CD14-positive monocyte (primary cell): ENCODE results near the gene NAT9. TPM values are rescaled to one million over a fixed set of nuclear protein-coding genes. Genes with fewer than 3 reads are reported as not detected.
A peak's percentile ranks its signal among the peaks of the same experiment; 100 is the strongest.

Experiments
- DNase-seq, 3 donors: peaks; one replicate each; pipeline ENCODE4 v3.0.0-alpha.2; 2011 to 2022
- H2AFZ ChIP-seq: 2 replicates; pipeline ENCODE4 v1.6.0; 2012; ENCODE audit warnings: mild to moderate bottlenecking, low read depth, low read length, inconsistent platforms; ENCODE audit not compliant: insufficient read depth, poor library complexity, severe bottlenecking
- H3K27ac ChIP-seq, 2 donors: 1 replicate in 1 of 2; 2 replicates in 1 of 2; pipeline ENCODE4 v1.5.1; 2012 to 2013; ENCODE audit warnings: low read length in 2 of 2, control low read depth in 1 of 2, inconsistent platforms in 1 of 2, low read depth in 1 of 2, mild to moderate bottlenecking in 1 of 2
- H3K27me3 ChIP-seq, 2 donors: one replicate each; pipeline versions ENCODE4 v1.6.0 to v1.6.1; 2011 to 2013; ENCODE audit warnings: low read length in 2 of 2; ENCODE audit not compliant: control insufficient read depth in 2 of 2, insufficient read depth in 2 of 2
- H3K36me3 ChIP-seq, 2 donors: replicated peaks in 1 of 2; 1 replicate in 1 of 2; 2 replicates in 1 of 2; pipeline versions ENCODE4 v1.5.1 to v1.6.1; 2012 to 2013; ENCODE audit warnings: low read length in 2 of 2, control low read depth in 1 of 2, inconsistent platforms in 1 of 2, mild to moderate bottlenecking in 1 of 2; ENCODE audit not compliant: insufficient read depth in 2 of 2, control insufficient read depth in 1 of 2
- H3K4me1 ChIP-seq, 2 donors: 1 replicate in 1 of 2; 2 replicates in 1 of 2; pipeline versions ENCODE4 v1.5.1 to v1.6.1; 2012 to 2013; ENCODE audit warnings: low read length in 2 of 2, control low read depth in 1 of 2, inconsistent platforms in 1 of 2, mild to moderate bottlenecking in 1 of 2, moderate library complexity in 1 of 2; ENCODE audit not compliant: insufficient read depth in 2 of 2, control insufficient read depth in 1 of 2
- H3K4me2 ChIP-seq: replicated peaks from 2 replicates; pipeline ENCODE3; 2012; ENCODE audit warnings: low read length, moderate library complexity, mild to moderate bottlenecking; ENCODE audit not compliant: poor library complexity, severe bottlenecking; ENCODE audit errors: extremely low read depth
- H3K4me3 ChIP-seq, 3 experiments: fragments of 200-600 bp in 1 of 3; sonication (generic) in 1 of 3; replicated peaks in 1 of 3; 1 replicate in 2 of 3; 2 replicates in 1 of 3; pipeline ENCODE4 v1.5.1; 2011 to 2013; ENCODE audit warnings: low read length in 3 of 3, mild to moderate bottlenecking in 3 of 3, control low read depth in 2 of 3, low read depth in 2 of 3, inconsistent platforms in 1 of 3, moderate library complexity in 1 of 3
- H3K79me2 ChIP-seq: 2 replicates; pipeline ENCODE4 v1.6.0; 2012; ENCODE audit warnings: mild to moderate bottlenecking, control low read depth, inconsistent platforms, low read length, moderate library complexity; ENCODE audit not compliant: insufficient read depth
- H3K9ac ChIP-seq: 2 replicates; pipeline ENCODE4 v1.6.0; 2017; ENCODE audit warnings: low read length, mild to moderate bottlenecking; ENCODE audit not compliant: insufficient read depth, poor library complexity, severe bottlenecking
- H3K9me3 ChIP-seq, 2 donors: replicated peaks in 1 of 2; 1 replicate in 1 of 2; 2 replicates in 1 of 2; pipeline versions ENCODE4 v1.5.1 to v1.6.1; 2012 to 2013; ENCODE audit warnings: low read length in 2 of 2, control low read depth in 1 of 2; ENCODE audit not compliant: control insufficient read depth in 1 of 2, insufficient read depth in 1 of 2
- H4K20me1 ChIP-seq: 2 replicates; pipeline ENCODE4 v1.6.0; 2012; ENCODE audit warnings: mild to moderate bottlenecking, low read length, control low read depth, moderate library complexity; ENCODE audit not compliant: insufficient read depth
- H3K27ac Mint-ChIP-seq, 7 donors: one replicate each; pipeline ENCODE4 v1.8.0; 2020; ENCODE audit warnings: mild to moderate bottlenecking in 7 of 7, mixed read lengths in 7 of 7, moderate library complexity in 6 of 7, inconsistent platforms in 2 of 7
- H3K27me3 Mint-ChIP-seq, 3 donors: one replicate each; pipeline ENCODE4 v1.8.0; 2021 to 2022; ENCODE audit warnings: low read depth in 3 of 3, mild to moderate bottlenecking in 3 of 3, mixed read lengths in 3 of 3, moderate library complexity in 3 of 3, inconsistent platforms in 1 of 3
- H3K36me3 Mint-ChIP-seq, 2 donors: one replicate each; pipeline ENCODE4 v1.8.0; 2020; ENCODE audit warnings: mixed read lengths in 2 of 2, inconsistent platforms in 1 of 2, mild to moderate bottlenecking in 1 of 2
- H3K4me1 Mint-ChIP-seq: one replicate; pipeline ENCODE4 v1.8.0; 2020; ENCODE audit warnings: mild to moderate bottlenecking, mixed read lengths
- H3K4me3 Mint-ChIP-seq, 2 donors: one replicate each; pipeline ENCODE4 v1.8.0; 2020; ENCODE audit warnings: mild to moderate bottlenecking in 2 of 2, mixed read lengths in 2 of 2, moderate library complexity in 1 of 2
- H3K9me3 Mint-ChIP-seq, 7 donors: one replicate each; pipeline ENCODE4 v1.8.0; 2020 to 2022; ENCODE audit warnings: mixed read lengths in 7 of 7, mild to moderate bottlenecking in 6 of 7, moderate library complexity in 6 of 7, inconsistent platforms in 2 of 7
- CTCF ChIP-seq: fragments of 200-600 bp; IDR thresholded peaks from one replicate; pipeline ENCODE4 v1.8.0; 2022; ENCODE audit warnings: antibody characterized with exemption, mild to moderate bottlenecking
- WGBS: methylation state at CpG from one replicate; pipeline ENCODE4 v1.1.5; 2013; ENCODE audit warnings: missing lambda C conversion rate; ENCODE audit not compliant: insufficient coverage; 5-methylcytosine and 5-hydroxymethylcytosine counted together
- intact Hi-C, 2 donors: fragments of 100-400 bp; cut with micrococcal nuclease; formaldehyde crosslinking; loops; one replicate each; pipeline versions ENCODE4 v1.15.0 to v1.15.1; 2023
- polyA plus RNA-seq, 3 donors: library from polyadenylated mRNA; depleted of rRNA in 1 of 3; unstranded in 2 of 3; stranded (reverse) in 1 of 3; fragments of 300-500 nt in 2 of 3; fragments of >200 nt in 1 of 3; fragmentation: Illumina TruSeq in 2 of 3; gene quantifications; 1 replicate in 2 of 3; 2 replicates in 1 of 3; pipeline ENCODE4 v1.2.3, GENCODE V29; 2012 to 2021

Gene NAT9
- polyA plus RNA-seq, 3 donors = 7.1 to 95.6 (median 7.8) TPM

GRCh38 chr17:74779501-74779900, 3.4 kb upstream of the NAT9 start:
- Mint-ChIP-seq H3K27ac (peak overlapping the region; percentile 99 to 100 (median 100)), H3K4me3 (peak overlapping the region; percentile 87 to 95), H3K4me1 (peaks cover 86% of the 10 kb centered on the region), H3K36me3 (peaks cover 52 to 53% of the 10 kb centered on the region in 2 donors), H3K9me3 (no peaks in the 10 kb centered on the region), H3K27me3 (peaks cover 0 to 4% (median 2%) of the 10 kb centered on the region in 3 donors)
- Histone ChIP-seq H3K9ac (peak overlapping the region; percentile 43), H3K27me3 (no peaks in the 10 kb centered on the region), H2AFZ (no peak overlapping the region), H3K79me2 (peaks cover 74% of the 10 kb centered on the region), H3K9me3 (no peaks in the 10 kb centered on the region), H3K36me3 (peaks cover 0 to 7% of the 10 kb centered on the region in 2 donors), H3K4me2 (peak overlapping the region; percentile 93), H3K4me1 (peaks cover 89 to 95% of the 10 kb centered on the region in 2 donors), H3K4me3 (peak overlapping the region in 1 of 3 experiments; percentile 91), H4K20me1 (peaks cover 25% of the 10 kb centered on the region), H3K27ac (peak overlapping the region; percentile 90 to 99)
- peak in 2 of 3 donors; percentile 10 to 48 for DNase-seq
- 25% methylated on average over 6 of the region's 8 CpGs for WGBS
- no peak for TF ChIP-seq CTCF
- intact Hi-C loops = loop anchor here (2.0 kb wide), 1 partner anchor 31 kb away; the partner anchor contains the start of gene NHERF1 (in 2 of the 2)

- Histone ChIP-seq H3K36me3 (peaks cover 0 to 7% of the 10 kb centered on the region in 2 donors), H3K9me3 (no peaks in the 10 kb centered on the region), H3K27me3 (no peaks in the 10 kb centered on the region), H2AFZ (no peak overlapping the region), H3K4me2 (peak overlapping the region; percentile 93), H3K79me2 (peaks cover 68% of the 10 kb centered on the region), H3K4me1 (peaks cover 87 to 95% of the 10 kb centered on the region in 2 donors), H4K20me1 (peaks cover 28% of the 10 kb centered on the region), H3K9ac (no peak overlapping the region), H3K27ac (peak overlapping the region; percentile 90 to 99), H3K4me3 (peak overlapping the region in 1 of 3 experiments; percentile 91)
- Mint-ChIP-seq H3K27me3 (peaks cover 0 to 4% (median 2%) of the 10 kb centered on the region in 3 donors), H3K36me3 (peaks cover 49 to 50% of the 10 kb centered on the region in 2 donors), H3K9me3 (no peaks in the 10 kb centered on the region), H3K27ac (peak overlapping the region; percentile 99 to 100 (median 100)), H3K4me1 (peaks cover 85% of the 10 kb centered on the region), H3K4me3 (peak overlapping the region; percentile 75 to 95)
- peak in 2 of 3 donors; percentile 74 to 76 for DNase-seq
- TF ChIP-seq CTCF = no peak
- WGBS = 0% methylated on average over 4 of the region's 5 CpGs
- intact Hi-C loops = loop anchor here (2.0 kb wide), 1 partner anchor 30 kb away; the partner anchor contains the start of gene NHERF1 (in 2 of the 2)
Measured at GRCh38 chr17:74778960-74779359, 2.8 kb upstream of the NAT9 start.
